Fibroblast of mammary gland (primary cell): ENCODE data around the gene ARL5C.

Experiments used
- DNase-seq: peaks from one replicate; pipeline ENCODE4 v3.0.0-alpha.2; 2010; ENCODE audit warnings: low read depth
- H3K4me3 ChIP-seq: 2 replicates; pipeline ENCODE4 v1.5.1; 2011; ENCODE audit warnings: low read depth, mild to moderate bottlenecking, low read length, moderate library complexity; ENCODE audit not compliant: control insufficient read depth
- TF ChIP-seq, protein P1 (sequence below): conservative IDR thresholded peaks from 2 replicates; pipeline ENCODE4 v1.5.1; 2011; ENCODE audit warnings: low read depth, low read length, inconsistent platforms; ENCODE audit not compliant: control insufficient read depth, insufficient read depth

ARL5C gene

DNA sequence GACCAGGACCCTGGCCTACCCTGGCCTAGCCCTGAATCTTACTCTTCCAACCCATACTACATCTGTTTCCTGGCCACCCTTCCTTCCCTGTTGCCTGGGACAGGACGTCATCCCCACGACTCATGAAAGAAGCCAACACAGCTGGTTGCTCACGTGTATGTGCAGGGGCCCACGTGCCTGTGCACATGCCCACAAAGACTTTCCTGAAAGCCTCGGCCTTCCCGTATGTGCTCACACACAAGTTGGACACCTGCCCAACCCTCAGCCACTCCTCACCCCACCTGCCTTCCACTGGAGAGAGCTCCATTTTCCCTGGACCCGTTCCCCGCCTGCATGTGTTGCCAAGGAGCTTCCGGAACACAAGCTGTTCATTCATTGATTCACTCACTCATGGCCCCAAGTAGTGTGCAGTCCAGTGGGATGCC is 21.5 kb downstream of the ARL5C start:
- H3K4me3 ChIP-seq, result no peak overlapping the region
- peak; percentile 92 for DNase-seq
- TF ChIP-seq, protein P1, sequence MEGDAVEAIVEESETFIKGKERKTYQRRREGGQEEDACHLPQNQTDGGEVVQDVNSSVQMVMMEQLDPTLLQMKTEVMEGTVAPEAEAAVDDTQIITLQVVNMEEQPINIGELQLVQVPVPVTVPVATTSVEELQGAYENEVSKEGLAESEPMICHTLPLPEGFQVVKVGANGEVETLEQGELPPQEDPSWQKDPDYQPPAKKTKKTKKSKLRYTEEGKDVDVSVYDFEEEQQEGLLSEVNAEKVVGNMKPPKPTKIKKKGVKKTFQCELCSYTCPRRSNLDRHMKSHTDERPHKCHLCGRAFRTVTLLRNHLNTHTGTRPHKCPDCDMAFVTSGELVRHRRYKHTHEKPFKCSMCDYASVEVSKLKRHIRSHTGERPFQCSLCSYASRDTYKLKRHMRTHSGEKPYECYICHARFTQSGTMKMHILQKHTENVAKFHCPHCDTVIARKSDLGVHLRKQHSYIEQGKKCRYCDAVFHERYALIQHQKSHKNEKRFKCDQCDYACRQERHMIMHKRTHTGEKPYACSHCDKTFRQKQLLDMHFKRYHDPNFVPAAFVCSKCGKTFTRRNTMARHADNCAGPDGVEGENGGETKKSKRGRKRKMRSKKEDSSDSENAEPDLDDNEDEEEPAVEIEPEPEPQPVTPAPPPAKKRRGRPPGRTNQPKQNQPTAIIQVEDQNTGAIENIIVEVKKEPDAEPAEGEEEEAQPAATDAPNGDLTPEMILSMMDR, result no peak

DNA sequence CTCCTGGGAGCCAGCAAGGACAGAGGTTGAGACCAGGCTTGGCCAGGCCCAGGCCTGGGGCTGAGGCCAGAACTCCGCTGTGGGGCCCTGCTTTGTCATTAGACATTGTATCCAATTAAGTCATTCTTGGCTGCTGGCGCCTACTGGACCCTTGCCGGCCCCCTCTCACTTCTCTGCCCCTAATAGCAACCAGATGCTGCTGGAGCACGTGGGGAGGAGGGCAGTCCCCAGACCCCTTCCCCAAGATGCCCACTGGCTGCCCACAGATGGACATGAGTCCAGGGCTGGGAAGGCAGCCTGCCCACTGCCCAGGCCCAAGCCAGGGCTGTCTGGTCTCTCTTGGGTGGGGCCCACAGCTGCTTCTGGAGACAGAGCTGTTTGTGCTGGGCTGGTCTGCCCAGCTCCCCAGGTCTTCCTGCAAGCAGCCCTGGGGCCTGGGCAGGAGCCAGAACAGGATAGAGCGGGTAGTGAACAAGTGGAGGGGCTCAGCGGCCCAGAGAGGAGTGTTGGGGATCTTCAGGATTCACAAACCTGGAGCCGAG is 22.3 kb downstream of the ARL5C start:
- TF ChIP-seq, protein P1, result no peak
- peak; percentile 24 for DNase-seq
- H3K4me3 ChIP-seq, result no peak overlapping the region

DNA sequence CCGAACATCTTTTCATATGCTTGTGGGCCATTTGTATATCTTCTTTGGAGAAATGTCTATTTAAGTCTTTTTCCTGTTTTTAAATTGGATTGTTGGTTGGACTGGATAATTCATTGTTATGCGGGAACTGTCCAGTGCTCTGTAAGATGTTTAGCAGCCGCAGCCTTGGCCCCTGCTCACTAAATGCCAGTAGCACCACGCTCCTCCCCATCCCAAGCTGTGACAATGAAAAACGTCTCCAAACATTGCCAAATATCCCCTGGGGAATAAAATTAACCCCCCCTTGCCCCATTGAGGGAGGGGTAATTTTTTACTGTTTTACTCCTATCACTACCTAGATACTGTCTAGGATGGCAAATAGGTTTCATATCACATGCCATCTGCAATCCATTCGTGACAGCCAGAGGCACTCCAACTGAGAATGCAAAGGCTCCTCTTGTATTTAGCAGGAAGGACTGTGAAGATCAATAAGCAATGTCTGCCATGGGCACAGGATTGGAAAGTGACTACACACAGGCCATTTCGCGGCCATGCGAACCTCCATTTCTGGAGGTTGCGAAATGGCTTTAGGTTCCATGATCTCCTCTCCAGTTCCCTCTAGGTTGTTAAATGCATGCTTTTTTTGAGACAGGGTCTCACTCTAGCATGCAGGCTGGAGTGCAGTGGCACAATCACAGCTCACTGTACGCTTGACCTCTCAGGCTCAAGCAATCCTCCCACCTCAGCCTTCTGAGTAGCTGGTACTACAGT is 23.9 kb downstream of the ARL5C start:
- TF ChIP-seq, protein P1, result no peak
- no peak overlapping the region for H3K4me3 ChIP-seq
- no peak for DNase-seq

DNA sequence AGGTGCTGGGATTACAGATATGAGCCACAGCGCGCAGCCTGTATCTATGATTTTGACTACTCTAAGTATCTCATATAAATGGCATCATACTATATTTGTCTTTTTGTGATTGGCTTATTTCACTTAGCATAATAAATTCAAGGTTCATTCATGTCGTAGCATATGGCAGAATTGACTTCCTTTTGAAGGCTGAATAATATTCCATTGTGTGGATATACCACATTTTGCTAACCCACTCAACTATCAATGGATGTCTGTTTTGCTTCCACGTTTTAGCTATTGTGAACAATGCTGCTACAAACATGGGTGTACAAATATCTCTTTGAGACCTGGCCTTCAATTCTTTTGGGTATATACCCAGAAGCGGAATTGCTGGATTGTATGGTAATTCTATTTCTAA is 24.7 kb downstream of the ARL5C start:
- no peak overlapping the region for H3K4me3 ChIP-seq
- TF ChIP-seq, protein P1, result no peak
- DNase-seq, result no peak

DNA sequence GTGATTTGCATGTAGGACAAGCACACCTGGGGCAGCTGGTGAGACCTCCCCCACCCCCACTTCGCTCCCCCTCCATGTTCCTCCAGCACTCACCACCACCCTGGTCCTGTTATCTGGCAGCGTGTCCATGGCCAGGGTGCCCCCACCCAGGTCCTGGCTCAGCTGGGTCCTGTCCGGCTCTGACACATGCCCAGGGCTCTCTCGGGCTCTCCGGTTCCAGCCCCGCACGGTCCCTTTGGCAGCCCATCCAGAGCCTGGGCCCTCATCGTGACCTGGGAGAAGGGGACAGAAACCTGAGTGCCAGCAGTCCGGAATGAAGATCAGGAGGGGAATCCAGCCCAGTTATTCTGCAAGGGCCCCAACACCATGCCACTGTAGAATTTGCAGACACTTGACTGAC is 26.4 kb downstream of the ARL5C start:
- no peak overlapping the region for H3K4me3 ChIP-seq
- TF ChIP-seq, protein P1, result no peak
- DNase-seq, result no peak

DNA sequence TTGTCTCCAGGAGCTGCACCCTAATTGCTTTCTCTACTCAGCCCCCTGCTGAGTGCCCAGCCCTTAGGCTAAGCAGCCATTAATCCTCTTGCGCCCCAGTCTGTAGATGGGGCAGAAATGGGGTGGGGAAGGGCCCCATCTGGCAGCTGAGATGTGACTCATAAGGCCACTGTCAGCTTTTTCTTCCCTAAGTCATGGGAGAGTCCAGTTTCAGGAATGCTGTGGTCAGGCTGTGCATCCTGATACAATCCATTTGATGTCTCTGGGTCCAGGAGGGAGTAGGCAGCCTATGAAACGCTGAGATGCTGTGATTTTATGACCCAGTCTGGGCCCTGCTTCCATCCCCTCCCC is 26.8 kb downstream of the ARL5C start:
- H3K4me3 ChIP-seq, result no peak overlapping the region
- DNase-seq, result peak; percentile 86
- TF ChIP-seq, protein P1, result no peak
